ENCODE data around the gene RNASE1. TPM values are rescaled to one million over a fixed set of nuclear protein-coding genes. Genes with fewer than 3 reads are reported as not detected.

The RNASE1 gene
- total RNA-seq, 1 donor from 2014 or later: 515 TPM

DNA sequence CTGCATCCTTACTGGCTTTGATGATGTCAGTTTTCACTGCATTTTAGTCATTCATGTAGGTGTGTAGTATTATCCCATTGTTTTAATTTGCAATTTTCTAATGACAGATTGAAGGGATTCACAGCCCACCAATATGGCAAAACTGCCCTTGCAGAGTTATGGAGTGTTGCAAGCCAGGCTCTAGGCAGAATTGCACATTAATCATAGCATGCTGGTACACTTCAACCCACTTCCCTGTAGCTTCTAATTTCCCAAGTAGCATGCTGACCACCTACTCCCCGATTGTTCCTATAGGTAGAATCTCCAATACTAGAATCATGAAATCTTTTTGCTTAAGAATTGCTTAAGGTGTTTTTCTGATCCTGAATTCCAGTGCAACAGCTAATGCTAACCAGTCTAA lies 26.7 kb downstream of the RNASE1 start:
- Histone ChIP-seq H3K4me1 (no peaks in the 10 kb centered on the region), H3K4me3 (no peak overlapping the region), H3K27ac (no peak overlapping the region), H3K36me3 (no peaks in the 10 kb centered on the region), H3K27me3 (no peaks in the 10 kb centered on the region), H3K9me3 (no peaks in the 10 kb centered on the region)
- intact Hi-C loops (cut with DNase I): no loop called here
- no peak for DNase-seq (ENCODE audit: low spot score in 2 of 2)
- TF ChIP-seq CTCF (IDR thresholded peaks at IDR 0.05): no peak

DNA sequence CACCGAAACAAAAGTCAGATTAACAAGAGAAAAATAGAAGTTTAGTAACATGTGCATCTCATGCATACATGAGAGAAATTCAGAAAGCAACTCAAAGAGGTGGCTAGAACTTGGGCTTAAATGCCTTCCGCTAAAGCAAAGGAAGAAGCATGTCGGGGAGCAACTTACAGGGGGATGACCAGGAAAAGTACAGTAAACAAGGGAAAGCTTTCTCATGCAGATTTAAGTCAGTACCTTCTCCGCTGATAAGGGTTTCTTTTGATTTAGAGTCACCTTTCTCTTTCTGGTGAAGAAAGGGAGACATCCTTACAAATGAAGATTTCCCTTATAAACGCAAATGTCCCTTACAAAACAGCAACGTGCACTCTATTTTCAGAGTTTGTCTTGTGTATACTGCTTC lies 27.6 kb downstream of the RNASE1 start:
- intact Hi-C loops (cut with DNase I): no loop called here
- DNase-seq (ENCODE audit: low spot score in 2 of 2): no peak
- no peaks in the 10 kb centered on the region for H3K4me1 ChIP-seq
- no peak overlapping the region for H3K4me3 ChIP-seq
- no peak overlapping the region for H3K27ac ChIP-seq
- no peak for TF ChIP-seq CTCF (IDR thresholded peaks at IDR 0.05)
- H3K9me3 ChIP-seq: no peaks in the 10 kb centered on the region
- no peaks in the 10 kb centered on the region for H3K27me3 ChIP-seq
- no peaks in the 10 kb centered on the region for H3K36me3 ChIP-seq

GRCh38 chr14:20774258-20774824 lies 28.3 kb downstream of the RNASE1 start:
- H3K36me3 ChIP-seq: no peaks in the 10 kb centered on the region
- intact Hi-C loops (cut with DNase I): no loop called here
- no peak overlapping the region for H3K4me3 ChIP-seq
- DNase-seq (ENCODE audit: low spot score in 2 of 2): no peak
- H3K4me1 ChIP-seq: no peaks in the 10 kb centered on the region
- no peak for TF ChIP-seq CTCF (IDR thresholded peaks at IDR 0.05)
- no peaks in the 10 kb centered on the region for H3K27me3 ChIP-seq
- no peaks in the 10 kb centered on the region for H3K9me3 ChIP-seq
- no peak overlapping the region for H3K27ac ChIP-seq

DNA sequence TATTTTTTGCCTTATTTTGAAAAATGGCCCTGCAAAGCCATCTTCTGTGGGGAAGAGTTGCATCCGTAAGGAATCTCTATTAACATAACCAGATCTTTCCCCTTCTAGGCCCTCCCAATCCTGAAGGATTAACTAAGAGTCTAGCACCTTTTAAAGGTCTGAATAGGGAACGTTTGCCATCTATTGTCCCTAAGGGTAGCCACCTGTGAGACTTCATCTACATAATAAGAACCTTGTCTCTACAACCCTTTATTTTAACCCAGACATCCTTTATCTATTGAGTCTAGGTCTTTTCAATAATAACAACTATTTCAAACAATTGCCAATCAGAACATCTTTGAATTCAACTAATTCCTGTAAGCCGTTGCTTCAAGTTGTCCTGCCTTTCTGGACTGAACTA lies 30.0 kb downstream of the RNASE1 start:
- Histone ChIP-seq H3K27me3 (no peaks in the 10 kb centered on the region), H3K4me3 (no peak overlapping the region), H3K4me1 (no peaks in the 10 kb centered on the region), H3K36me3 (no peaks in the 10 kb centered on the region), H3K27ac (no peak overlapping the region), H3K9me3 (no peaks in the 10 kb centered on the region)
- TF ChIP-seq CTCF (IDR thresholded peaks at IDR 0.05): no peak
- DNase-seq (ENCODE audit: low spot score in 2 of 2): no peak
- intact Hi-C loops (cut with DNase I): no loop called here

DNA sequence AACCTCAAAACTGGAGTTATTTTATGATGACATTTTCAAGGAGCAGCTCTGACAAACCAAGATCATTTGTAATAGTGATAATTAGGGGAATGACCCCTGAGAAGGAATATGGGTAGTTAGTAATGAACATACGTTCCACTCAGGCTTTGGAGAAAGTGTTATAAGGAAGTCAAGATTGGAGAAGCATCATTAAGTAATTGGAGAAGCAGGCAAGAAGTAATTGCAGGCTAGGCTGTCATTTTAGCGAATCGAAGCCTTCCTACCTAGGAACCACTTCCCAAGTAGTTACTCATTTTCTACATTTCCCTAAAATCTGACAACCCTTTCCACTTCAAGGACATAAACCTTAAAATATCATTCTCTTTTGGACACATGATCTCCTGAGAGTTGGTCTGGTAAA lies 33.2 kb downstream of the RNASE1 start:
- Histone ChIP-seq H3K4me1 (no peaks in the 10 kb centered on the region), H3K4me3 (no peak overlapping the region), H3K27me3 (no peaks in the 10 kb centered on the region), H3K9me3 (no peaks in the 10 kb centered on the region), H3K27ac (no peak overlapping the region), H3K36me3 (no peaks in the 10 kb centered on the region)
- no peak for TF ChIP-seq CTCF (IDR thresholded peaks at IDR 0.05)
- intact Hi-C loops (cut with DNase I): no loop called here
- DNase-seq (ENCODE audit: low spot score in 2 of 2): no peak

DNA sequence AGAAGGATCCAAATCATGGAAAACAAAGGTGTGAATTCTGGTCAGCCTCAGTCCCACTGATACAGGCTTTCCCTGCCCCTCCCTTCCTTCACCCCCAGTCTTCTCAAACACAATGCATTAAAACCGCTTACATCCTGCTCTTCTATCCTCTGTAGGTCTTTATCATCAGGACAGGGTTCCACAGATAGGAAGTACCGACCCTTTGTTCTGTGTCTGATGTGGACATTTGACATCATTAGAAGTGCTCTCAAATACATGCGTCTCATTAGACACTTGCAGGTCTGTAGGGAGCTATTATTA lies 34.1 kb downstream of the RNASE1 start:
- intact Hi-C loops (cut with DNase I): no loop called here
- H3K9me3 ChIP-seq: no peaks in the 10 kb centered on the region
- no peak overlapping the region for H3K4me3 ChIP-seq
- H3K4me1 ChIP-seq: no peaks in the 10 kb centered on the region
- no peaks in the 10 kb centered on the region for H3K36me3 ChIP-seq
- H3K27ac ChIP-seq: no peak overlapping the region
- H3K27me3 ChIP-seq: no peaks in the 10 kb centered on the region
- DNase-seq (ENCODE audit: low spot score in 2 of 2): no peak
- no peak for TF ChIP-seq CTCF (IDR thresholded peaks at IDR 0.05)

All from ascending aorta (tissue), 2 donors.